Measurements from ENCODE around the gene KIDINS220. TPM values are rescaled to one million over a fixed set of nuclear protein-coding genes. Genes with fewer than 3 reads are reported as not detected.

Gene KIDINS220
- total RNA-seq, 1 donor from 2014 or later, result 60.0 TPM

- no peak overlapping the region for H3K4me3 ChIP-seq
- no peaks in the 10 kb centered on the region for H3K4me1 ChIP-seq
- TF ChIP-seq CTCF (IDR thresholded peaks at IDR 0.05; ENCODE audit: borderline replicate concordance), result no peak
- H3K36me3 ChIP-seq, result no peaks in the 10 kb centered on the region
- DNase-seq, result no peak
- no peak overlapping the region for H3K27ac ChIP-seq (replicated peaks)
- no peaks in the 10 kb centered on the region for H3K9me3 ChIP-seq (replicated peaks)
- peaks cover 20% of the 10 kb centered on the region for H3K27me3 ChIP-seq (ENCODE audit: low read depth)
- intact Hi-C loops (cut with micrococcal nuclease), result no loop called here
Observed at GRCh38 chr2:8847400-8847799, 10.0 kb upstream of the KIDINS220 start.

- peaks cover 15% of the 10 kb centered on the region for H3K27me3 ChIP-seq (ENCODE audit: low read depth)
- no peaks in the 10 kb centered on the region for H3K36me3 ChIP-seq
- no peak for DNase-seq
- no peak overlapping the region for H3K4me3 ChIP-seq
- H3K9me3 ChIP-seq (replicated peaks), result no peaks in the 10 kb centered on the region
- peaks cover 9% of the 10 kb centered on the region for H3K4me1 ChIP-seq
- TF ChIP-seq CTCF (IDR thresholded peaks at IDR 0.05; ENCODE audit: borderline replicate concordance), result no peak
- no peak overlapping the region for H3K27ac ChIP-seq (replicated peaks)
- intact Hi-C loops (cut with micrococcal nuclease), result no loop called here
Observed at GRCh38 chr2:8841932-8842331, 4.5 kb upstream of the KIDINS220 start.

GRCh38 chr2:8840475-8841091 lies 3.2 kb upstream of the KIDINS220 start:
- Histone ChIP-seq H3K9me3 (replicated peaks) (no peaks in the 10 kb centered on the region), H3K4me3 (no peak overlapping the region), H3K27ac (replicated peaks) (no peak overlapping the region), H3K36me3 (no peaks in the 10 kb centered on the region), H3K4me1 (peaks cover 23% of the 10 kb centered on the region), H3K27me3 (ENCODE audit: low read depth) (peaks cover 4% of the 10 kb centered on the region)
- DNase-seq, result no peak
- intact Hi-C loops (cut with micrococcal nuclease), result no loop called here
- no peak for TF ChIP-seq CTCF (IDR thresholded peaks at IDR 0.05; ENCODE audit: borderline replicate concordance)

- H3K4me1 ChIP-seq, result peaks cover 35% of the 10 kb centered on the region
- no peak for TF ChIP-seq CTCF (IDR thresholded peaks at IDR 0.05; ENCODE audit: borderline replicate concordance)
- no peak for DNase-seq
- H3K36me3 ChIP-seq, result no peaks in the 10 kb centered on the region
- no peak overlapping the region for H3K27ac ChIP-seq (replicated peaks)
- no peaks in the 10 kb centered on the region for H3K9me3 ChIP-seq (replicated peaks)
- intact Hi-C loops (cut with micrococcal nuclease), result no loop called here
- no peak overlapping the region for H3K4me3 ChIP-seq
- H3K27me3 ChIP-seq (ENCODE audit: low read depth), result no peaks in the 10 kb centered on the region
Observed at GRCh38 chr2:8839189-8839965, 2.0 kb upstream of the KIDINS220 start.

- no peaks in the 10 kb centered on the region for H3K27me3 ChIP-seq (ENCODE audit: low read depth)
- H3K36me3 ChIP-seq, result no peaks in the 10 kb centered on the region
- H3K27ac ChIP-seq (replicated peaks), result peak overlapping the region; percentile 91
- intact Hi-C loops (cut with micrococcal nuclease), result no loop called here
- no peaks in the 10 kb centered on the region for H3K9me3 ChIP-seq (replicated peaks)
- DNase-seq, result no peak
- no peak for TF ChIP-seq CTCF (IDR thresholded peaks at IDR 0.05; ENCODE audit: borderline replicate concordance)
- peak overlapping the region; percentile 100 for H3K4me3 ChIP-seq
- H3K4me1 ChIP-seq, result peaks cover 51% of the 10 kb centered on the region
Observed at GRCh38 chr2:8837795-8838140, 355 bp upstream of the KIDINS220 start.

All from left ventricle myocardium inferior (tissue), 1 donor.